Gastrocnemius medialis (tissue), 4 donors: ENCODE results near the gene SUCLG2.

Source experiments
- CTCF ChIP-seq, 5 experiments: fragments of 450-650 bp in 3 of 5; fragments of 200-600 bp in 2 of 5; sonication (generic) in 2 of 5; IDR thresholded peaks in 4 of 5; conservative IDR thresholded peaks in 1 of 5; 1 replicate in 4 of 5; 2 replicates in 1 of 5; pipeline ENCODE4 v1.5.1; 2016 to 2019; ENCODE audit warnings: antibody characterized with exemption in 5 of 5, mild to moderate bottlenecking in 3 of 5, moderate library complexity in 3 of 5
- POLR2A ChIP-seq, 2 donors: fragments of 450-650 bp; IDR thresholded peaks; one replicate each; pipeline ENCODE4 v1.6.1; 2017; ENCODE audit warnings: antibody characterized with exemption in 2 of 2, mild to moderate bottlenecking in 2 of 2, moderate library complexity in 2 of 2

GRCh38 chr3:67461667-67462142 lies 192.7 kb downstream of the SUCLG2 start:
- no peak for TF ChIP-seq POLR2A (IDR thresholded peaks at IDR 0.05)
- TF ChIP-seq CTCF (IDR thresholded peaks at IDR 0.05 in 4 of 5, conservative IDR thresholded peaks at IDR 0.05 in 1 of 5), result no peak
